ENCODE measurements around the gene IP6K1.
"Not testable (repeated sequence)": the region's sequence is repeated elsewhere in the genome, so short reads cannot be mapped to it uniquely, and the experiment has no call there.

Gene IP6K1

GRCh38 chr3:49785565-49786356 lies 581 bp downstream of the IP6K1 start:
- peak overlapping the region; percentile 92 for H3K4me3 ChIP-seq (ENCODE audit: low read depth, low read length)
- TF ChIP-seq, protein P1, sequence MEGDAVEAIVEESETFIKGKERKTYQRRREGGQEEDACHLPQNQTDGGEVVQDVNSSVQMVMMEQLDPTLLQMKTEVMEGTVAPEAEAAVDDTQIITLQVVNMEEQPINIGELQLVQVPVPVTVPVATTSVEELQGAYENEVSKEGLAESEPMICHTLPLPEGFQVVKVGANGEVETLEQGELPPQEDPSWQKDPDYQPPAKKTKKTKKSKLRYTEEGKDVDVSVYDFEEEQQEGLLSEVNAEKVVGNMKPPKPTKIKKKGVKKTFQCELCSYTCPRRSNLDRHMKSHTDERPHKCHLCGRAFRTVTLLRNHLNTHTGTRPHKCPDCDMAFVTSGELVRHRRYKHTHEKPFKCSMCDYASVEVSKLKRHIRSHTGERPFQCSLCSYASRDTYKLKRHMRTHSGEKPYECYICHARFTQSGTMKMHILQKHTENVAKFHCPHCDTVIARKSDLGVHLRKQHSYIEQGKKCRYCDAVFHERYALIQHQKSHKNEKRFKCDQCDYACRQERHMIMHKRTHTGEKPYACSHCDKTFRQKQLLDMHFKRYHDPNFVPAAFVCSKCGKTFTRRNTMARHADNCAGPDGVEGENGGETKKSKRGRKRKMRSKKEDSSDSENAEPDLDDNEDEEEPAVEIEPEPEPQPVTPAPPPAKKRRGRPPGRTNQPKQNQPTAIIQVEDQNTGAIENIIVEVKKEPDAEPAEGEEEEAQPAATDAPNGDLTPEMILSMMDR (IDR thresholded peaks at IDR 0.05; ENCODE audit: low read depth, low read length) = no peak

DNA sequence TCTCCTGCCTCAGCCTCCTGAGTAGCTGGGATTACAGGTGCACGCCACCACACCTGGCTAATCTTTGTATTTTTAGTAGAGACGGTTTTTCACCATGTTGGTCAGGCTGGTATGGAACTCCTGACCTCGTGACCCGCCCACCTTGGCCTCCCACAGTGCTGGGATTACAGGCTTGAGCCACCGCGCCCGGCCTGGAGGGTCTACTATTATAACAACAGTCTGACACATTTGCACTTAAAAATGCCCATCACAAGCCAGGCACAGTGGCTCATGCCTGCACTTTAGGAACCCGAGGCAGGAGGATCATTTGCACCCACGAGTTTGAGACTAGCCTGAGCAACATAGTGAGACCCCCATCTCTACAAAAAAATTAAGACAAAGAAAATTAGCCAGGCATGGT lies 4.1 kb downstream of the IP6K1 start:
- H3K4me3 ChIP-seq (ENCODE audit: low read depth, low read length) = not testable (repeated sequence)

- TF ChIP-seq, protein P1 (IDR thresholded peaks at IDR 0.05; ENCODE audit: low read depth, low read length) = no peak
- no peak overlapping the region for H3K4me3 ChIP-seq (ENCODE audit: low read depth, low read length)
These were observed 4.7 kb downstream of the IP6K1 start for GRCh38 chr3:49781415-49782199.

DNA sequence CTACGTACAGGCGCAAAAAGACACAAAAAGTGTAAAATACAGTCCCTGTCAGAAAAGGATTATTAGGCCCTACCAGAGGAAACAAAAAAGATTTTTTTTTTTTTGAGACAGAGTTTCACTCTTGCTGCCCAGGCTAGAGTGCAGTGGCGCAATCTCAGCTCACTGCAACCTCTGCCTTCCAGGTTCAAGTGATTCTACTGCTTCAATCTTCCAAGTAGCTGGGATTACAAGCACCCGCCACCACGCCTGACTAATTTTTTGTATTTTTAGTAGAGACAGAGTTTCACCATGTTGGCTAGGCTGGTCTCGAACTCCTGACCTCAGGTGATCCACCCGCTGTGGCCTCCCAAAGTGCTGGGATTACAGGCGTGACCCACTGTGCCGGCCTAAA lies 5.4 kb downstream of the IP6K1 start:
- not testable (repeated sequence) for H3K4me3 ChIP-seq (ENCODE audit: low read depth, low read length)

GRCh38 chr3:49780080-49780974 lies 6.0 kb downstream of the IP6K1 start:
- TF ChIP-seq, protein P1 (IDR thresholded peaks at IDR 0.05; ENCODE audit: low read depth, low read length) = no peak
- H3K4me3 ChIP-seq (ENCODE audit: low read depth, low read length) = no peak overlapping the region

DNA sequence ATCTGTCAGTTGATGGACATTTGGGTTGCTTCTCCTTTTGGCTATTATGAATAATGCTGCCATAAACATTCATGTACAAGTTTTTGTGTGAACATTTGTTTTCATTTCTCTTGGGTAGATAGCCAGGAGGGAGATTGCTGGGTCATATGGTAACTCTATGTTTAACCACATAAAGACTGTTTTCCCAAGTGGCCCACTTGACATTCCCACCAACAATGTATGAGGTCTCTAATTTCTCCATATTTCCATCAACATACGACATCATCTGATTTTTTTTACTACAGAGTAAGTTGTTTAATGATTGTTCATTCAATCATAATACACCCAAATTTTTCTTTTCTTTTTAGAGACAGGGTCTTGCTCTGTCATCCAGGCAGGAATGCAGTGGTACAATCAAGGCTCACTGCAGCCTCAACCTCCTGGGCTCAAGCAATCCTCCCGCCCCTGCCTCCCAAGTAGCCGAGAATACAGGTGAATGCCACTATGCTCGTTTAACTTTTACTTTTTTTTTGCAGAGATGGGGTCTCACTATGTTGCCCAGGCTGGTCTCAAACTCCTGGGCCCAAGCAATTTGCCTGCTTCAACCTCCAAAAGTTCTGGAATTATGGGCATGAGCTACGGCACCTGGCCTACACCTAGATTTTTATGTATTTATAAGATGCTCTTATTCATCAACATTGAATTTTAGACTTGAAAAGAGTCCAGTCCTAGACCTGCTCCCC lies 6.8 kb downstream of the IP6K1 start:
- TF ChIP-seq, protein P1 (IDR thresholded peaks at IDR 0.05; ENCODE audit: low read depth, low read length) = no peak
- H3K4me3 ChIP-seq (ENCODE audit: low read depth, low read length) = no peak overlapping the region

- H3K4me3 ChIP-seq (ENCODE audit: low read depth, low read length) = not testable (repeated sequence)
These were observed 10.2 kb downstream of the IP6K1 start for GRCh38 chr3:49776101-49776500.

DNA sequence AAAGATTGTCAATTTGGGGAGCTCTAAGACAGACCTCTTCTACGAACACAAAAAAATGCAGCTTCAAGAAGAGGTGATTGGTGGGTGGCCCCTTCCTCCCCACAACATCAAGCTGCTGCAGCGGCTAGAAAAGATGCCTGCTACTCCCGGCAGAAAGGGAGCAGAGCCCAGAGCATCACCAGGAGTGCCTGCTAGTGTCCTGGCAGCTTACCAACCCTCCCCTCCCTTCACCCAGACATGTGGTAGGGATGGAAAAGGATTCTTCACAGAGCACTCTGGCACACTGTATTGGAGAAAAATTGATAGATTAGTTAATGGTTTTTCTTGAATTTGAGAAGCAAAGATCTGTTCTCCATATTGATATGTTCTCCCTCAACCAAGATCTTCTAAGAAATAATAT lies 10.8 kb downstream of the IP6K1 start:
- no peak overlapping the region for H3K4me3 ChIP-seq (ENCODE audit: low read depth, low read length)
- TF ChIP-seq, protein P1 (IDR thresholded peaks at IDR 0.05; ENCODE audit: low read depth, low read length) = no peak
